Thyroid gland (tissue), 4 donors: ENCODE results near the gene PTCHD1.

Experiments used
- CTCF ChIP-seq, 6 experiments: fragments of 200-600 bp in 3 of 6; fragments of 450-650 bp in 3 of 6; sonication (generic) in 3 of 6; IDR thresholded peaks; one replicate each; pipeline ENCODE4 v1.5.1; 2016 to 2019; ENCODE audit warnings: antibody characterized with exemption in 6 of 6, mild to moderate bottlenecking in 2 of 6, inconsistent platforms in 1 of 6, moderate library complexity in 1 of 6
- POLR2A ChIP-seq, 2 donors: fragments of 450-650 bp; IDR thresholded peaks; one replicate each; pipeline ENCODE4 v1.6.1; 2017; ENCODE audit warnings: antibody characterized with exemption in 2 of 2, mild to moderate bottlenecking in 2 of 2, moderate library complexity in 1 of 2

GRCh38 chrX:23376581-23376980 lies 41.9 kb downstream of the PTCHD1 start:
- TF ChIP-seq CTCF (IDR thresholded peaks at IDR 0.05) (no peak), POLR2A (IDR thresholded peaks at IDR 0.05) (no peak)
